HL-60 (cell line): ENCODE results near the gene SRGAP3.

Experiments used
- DNase-seq, 2 experiments: peaks; one replicate each; pipeline ENCODE4 v3.0.0-alpha.2; 2010 to 2020; ENCODE audit warnings: low read depth in 1 of 2, low spot score in 1 of 2
- H3K27ac ChIP-seq: fragments of 250-450 bp; sonication (Bioruptor Pico); replicated peaks from 2 replicates; pipeline ENCODE4 v1.5.1; 2020; ENCODE audit warnings: mild to moderate bottlenecking, moderate library complexity
- H3K27me3 ChIP-seq: fragments of 250-450 bp; sonication (Bioruptor Pico); 2 replicates; pipeline ENCODE4 v1.5.1; 2021; ENCODE audit warnings: mild to moderate bottlenecking, moderate library complexity; ENCODE audit not compliant: insufficient read depth, poor library complexity, severe bottlenecking
- H3K4me3 ChIP-seq: replicated peaks from 2 replicates; pipeline ENCODE4 v1.5.1; 2011; ENCODE audit warnings: mild to moderate bottlenecking, control low read depth, low read length; ENCODE audit not compliant: insufficient read depth
- GABPA ChIP-seq: IDR thresholded peaks from 2 replicates; pipeline ENCODE4 v1.6.1; 2012; ENCODE audit warnings: low read depth
- POLR2AphosphoS5 ChIP-seq: IDR thresholded peaks from 2 replicates; pipeline ENCODE4 v1.6.1; 2012; ENCODE audit warnings: low read depth
- SPI1 ChIP-seq: IDR thresholded peaks from 2 replicates; pipeline ENCODE4 v1.6.1; 2012; ENCODE audit warnings: low read depth, mild to moderate bottlenecking, borderline replicate concordance
- TF ChIP-seq, protein P1 (sequence below): IDR thresholded peaks from 2 replicates; pipeline ENCODE4 v1.6.1; 2012; ENCODE audit warnings: low read depth; ENCODE audit not compliant: insufficient replicate concordance
- TF ChIP-seq, protein P2 (sequence below): IDR thresholded peaks from one replicate; pipeline ENCODE4 v1.5.1; 2011; ENCODE audit warnings: low read length, control low read depth, inconsistent platforms; ENCODE audit not compliant: insufficient read depth

The SRGAP3 gene

DNA sequence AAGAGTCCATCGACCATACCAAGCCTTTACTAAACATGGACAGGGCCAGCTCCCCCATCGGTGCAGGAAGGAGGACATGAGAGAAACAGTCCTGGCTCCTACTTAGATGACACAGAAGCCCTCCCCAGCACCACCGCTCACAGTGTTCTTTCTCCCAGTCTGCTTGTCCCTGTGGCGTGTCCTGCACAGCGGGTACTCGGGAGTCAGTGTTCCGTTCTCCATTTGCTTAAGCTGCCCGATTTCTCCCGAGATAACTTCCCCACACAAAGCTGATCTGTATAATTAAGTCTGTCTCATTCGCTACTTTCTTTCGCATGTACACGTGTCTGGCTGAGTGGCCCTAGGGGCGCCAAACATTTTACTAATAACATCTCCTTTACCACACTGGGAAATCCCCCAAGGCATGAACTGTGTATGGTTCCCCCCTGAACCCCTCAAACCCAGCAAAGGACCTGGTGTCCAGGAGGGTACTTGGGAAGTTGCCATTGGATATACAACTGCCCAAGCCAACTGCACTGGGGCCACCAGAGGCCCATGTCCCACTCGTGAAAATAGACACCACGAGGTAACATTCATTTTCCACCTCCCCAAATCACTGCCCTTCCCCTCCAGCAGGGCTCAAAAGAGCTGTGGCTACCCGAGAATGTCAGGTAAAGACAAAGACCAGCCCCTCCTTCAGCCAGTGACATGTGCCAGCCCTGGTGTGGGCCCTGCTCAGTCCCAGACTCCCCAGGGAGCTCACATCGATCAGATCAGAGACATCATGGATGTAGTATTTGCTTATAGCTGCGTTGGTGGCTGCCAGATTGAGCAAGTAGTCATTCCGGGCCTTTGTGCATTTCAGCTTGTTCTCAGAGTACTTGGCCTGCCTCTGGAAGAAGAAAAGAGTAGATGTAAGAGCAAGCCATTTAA lies 189.7 kb downstream of the SRGAP3 start:
- no peak for DNase-seq
- H3K27ac ChIP-seq: no peak overlapping the region
- H3K4me3 ChIP-seq: no peak overlapping the region
- no peaks in the 10 kb centered on the region for H3K27me3 ChIP-seq
- TF ChIP-seq SPI1 (no peak), GABPA (no peak), POLR2AphosphoS5 (no peak)
- TF ChIP-seq, protein P1, sequence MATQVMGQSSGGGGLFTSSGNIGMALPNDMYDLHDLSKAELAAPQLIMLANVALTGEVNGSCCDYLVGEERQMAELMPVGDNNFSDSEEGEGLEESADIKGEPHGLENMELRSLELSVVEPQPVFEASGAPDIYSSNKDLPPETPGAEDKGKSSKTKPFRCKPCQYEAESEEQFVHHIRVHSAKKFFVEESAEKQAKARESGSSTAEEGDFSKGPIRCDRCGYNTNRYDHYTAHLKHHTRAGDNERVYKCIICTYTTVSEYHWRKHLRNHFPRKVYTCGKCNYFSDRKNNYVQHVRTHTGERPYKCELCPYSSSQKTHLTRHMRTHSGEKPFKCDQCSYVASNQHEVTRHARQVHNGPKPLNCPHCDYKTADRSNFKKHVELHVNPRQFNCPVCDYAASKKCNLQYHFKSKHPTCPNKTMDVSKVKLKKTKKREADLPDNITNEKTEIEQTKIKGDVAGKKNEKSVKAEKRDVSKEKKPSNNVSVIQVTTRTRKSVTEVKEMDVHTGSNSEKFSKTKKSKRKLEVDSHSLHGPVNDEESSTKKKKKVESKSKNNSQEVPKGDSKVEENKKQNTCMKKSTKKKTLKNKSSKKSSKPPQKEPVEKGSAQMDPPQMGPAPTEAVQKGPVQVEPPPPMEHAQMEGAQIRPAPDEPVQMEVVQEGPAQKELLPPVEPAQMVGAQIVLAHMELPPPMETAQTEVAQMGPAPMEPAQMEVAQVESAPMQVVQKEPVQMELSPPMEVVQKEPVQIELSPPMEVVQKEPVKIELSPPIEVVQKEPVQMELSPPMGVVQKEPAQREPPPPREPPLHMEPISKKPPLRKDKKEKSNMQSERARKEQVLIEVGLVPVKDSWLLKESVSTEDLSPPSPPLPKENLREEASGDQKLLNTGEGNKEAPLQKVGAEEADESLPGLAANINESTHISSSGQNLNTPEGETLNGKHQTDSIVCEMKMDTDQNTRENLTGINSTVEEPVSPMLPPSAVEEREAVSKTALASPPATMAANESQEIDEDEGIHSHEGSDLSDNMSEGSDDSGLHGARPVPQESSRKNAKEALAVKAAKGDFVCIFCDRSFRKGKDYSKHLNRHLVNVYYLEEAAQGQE: no peak
- TF ChIP-seq, protein P2, sequence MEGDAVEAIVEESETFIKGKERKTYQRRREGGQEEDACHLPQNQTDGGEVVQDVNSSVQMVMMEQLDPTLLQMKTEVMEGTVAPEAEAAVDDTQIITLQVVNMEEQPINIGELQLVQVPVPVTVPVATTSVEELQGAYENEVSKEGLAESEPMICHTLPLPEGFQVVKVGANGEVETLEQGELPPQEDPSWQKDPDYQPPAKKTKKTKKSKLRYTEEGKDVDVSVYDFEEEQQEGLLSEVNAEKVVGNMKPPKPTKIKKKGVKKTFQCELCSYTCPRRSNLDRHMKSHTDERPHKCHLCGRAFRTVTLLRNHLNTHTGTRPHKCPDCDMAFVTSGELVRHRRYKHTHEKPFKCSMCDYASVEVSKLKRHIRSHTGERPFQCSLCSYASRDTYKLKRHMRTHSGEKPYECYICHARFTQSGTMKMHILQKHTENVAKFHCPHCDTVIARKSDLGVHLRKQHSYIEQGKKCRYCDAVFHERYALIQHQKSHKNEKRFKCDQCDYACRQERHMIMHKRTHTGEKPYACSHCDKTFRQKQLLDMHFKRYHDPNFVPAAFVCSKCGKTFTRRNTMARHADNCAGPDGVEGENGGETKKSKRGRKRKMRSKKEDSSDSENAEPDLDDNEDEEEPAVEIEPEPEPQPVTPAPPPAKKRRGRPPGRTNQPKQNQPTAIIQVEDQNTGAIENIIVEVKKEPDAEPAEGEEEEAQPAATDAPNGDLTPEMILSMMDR: no peak

DNA sequence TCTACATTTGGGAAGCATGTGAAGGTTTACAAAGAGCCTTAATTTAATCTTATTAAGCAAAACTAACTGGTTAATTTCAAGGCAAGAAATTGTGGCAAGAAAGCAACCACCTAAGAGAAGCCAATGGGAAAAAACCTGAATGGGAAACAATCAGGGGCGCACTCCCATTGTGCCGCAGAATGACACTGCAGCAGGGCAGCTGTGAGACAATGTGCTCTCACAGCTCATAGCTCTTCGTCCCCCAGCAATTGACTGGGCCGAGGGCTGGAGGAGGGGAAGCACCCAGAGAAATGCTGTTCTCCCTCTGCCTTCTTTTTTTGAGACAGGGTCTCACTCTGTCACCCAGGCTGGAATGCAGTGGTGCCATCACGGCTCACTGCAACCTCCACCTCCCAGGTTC lies 192.9 kb downstream of the SRGAP3 start:
- DNase-seq: no peak
- Histone ChIP-seq H3K27ac (no peak overlapping the region), H3K27me3 (no peaks in the 10 kb centered on the region), H3K4me3 (no peak overlapping the region)
- TF ChIP-seq, protein P1: no peak
- TF ChIP-seq SPI1 (no peak), GABPA (no peak), POLR2AphosphoS5 (no peak)
- TF ChIP-seq, protein P2: no peak

DNA sequence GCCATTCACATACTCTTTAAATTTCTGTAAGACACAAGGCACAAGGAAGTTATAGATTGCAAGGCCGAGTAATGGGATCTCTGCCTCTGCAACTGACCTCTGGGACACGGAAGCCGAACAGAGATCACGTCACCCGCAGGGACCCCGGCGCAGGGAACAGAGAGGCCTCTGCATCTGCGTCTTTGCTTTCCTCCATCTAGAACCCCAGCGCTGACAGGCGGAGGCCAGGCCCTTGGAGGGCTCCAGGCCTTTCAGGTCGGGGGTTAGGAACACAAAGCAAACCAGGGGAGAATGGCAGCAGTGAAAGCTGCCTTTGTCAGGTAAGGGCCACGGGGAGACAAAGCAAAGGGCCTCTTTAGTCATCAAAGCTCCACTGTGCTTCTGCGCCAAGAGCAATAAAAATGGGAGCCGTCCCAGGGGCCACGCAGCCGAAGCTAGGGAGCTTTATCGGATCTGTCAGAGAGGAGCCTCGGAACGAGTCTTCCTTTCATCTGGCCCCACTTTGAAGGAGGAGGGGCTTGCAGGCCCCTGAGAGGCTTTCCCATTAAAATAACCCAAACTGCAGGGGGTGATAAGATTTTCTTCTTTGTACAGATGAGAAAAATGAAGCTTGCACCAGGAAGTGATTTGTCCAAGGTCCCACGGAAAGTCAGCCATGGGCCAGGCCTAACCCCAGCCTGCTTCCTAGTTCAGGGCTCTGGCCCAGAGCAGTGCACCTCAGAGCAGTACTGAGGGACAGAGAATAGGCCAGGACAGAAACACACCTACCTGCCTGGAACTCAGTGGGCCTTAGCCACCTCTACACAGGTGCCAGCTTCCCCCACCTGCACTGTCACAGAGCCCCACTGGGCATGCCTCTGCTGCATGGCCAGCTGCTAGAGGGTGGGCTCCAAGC lies 201.7 kb downstream of the SRGAP3 start:
- DNase-seq: no peak
- TF ChIP-seq, protein P2: no peak
- TF ChIP-seq GABPA (no peak), POLR2AphosphoS5 (no peak), SPI1 (no peak)
- TF ChIP-seq, protein P1: no peak
- no peaks in the 10 kb centered on the region for H3K27me3 ChIP-seq
- H3K4me3 ChIP-seq: no peak overlapping the region
- H3K27ac ChIP-seq: no peak overlapping the region
